Left cardiac atrium (tissue), 4 donors: ENCODE results near the gene COL4A2. TPM values are rescaled to one million over a fixed set of nuclear protein-coding genes. Genes with fewer than 3 reads are reported as not detected.

Experiments used
- ATAC-seq, 2 donors: fragments of 200-7000 bp; cut with Tn5 transposase; one replicate each; pipeline ENCODE4 v1.9.1; 2020; ENCODE audit warnings: mild to moderate bottlenecking in 2 of 2, moderate library complexity in 2 of 2
- DNase-seq: peaks from one replicate; pipeline ENCODE4 v3.0.0-alpha.2; 2020
- intact Hi-C, 2 donors: fragments of 100-400 bp; cut with DNase I; formaldehyde crosslinking; loops; one replicate each; pipeline versions ENCODE4 v1.14.1 to v1.15.1; 2022 to 2023
- total RNA-seq, 2 donors: library from RNA; stranded (reverse); fragmentation: NEBNext Ultra II Directional; extraction: Animal tissue kit (Norgen Biotek cat#: 25700); gene quantifications; one replicate each; pipeline ENCODE4 v1.2.1, GENCODE V29; 2021
- donor health status: DM: no; HTN: yes; CAD: no.
- donor health status: DM: no; HTN: yes; CAD: no; lungs with severe emphysema.
- donor health status: DM: yes; HTN: yes; CAD: no.
- donor health status: Dilated cardiomyopathy.

COL4A2 gene
- total RNA-seq, 2 donors from 2014 or later = 176 to 384 TPM

DNA sequence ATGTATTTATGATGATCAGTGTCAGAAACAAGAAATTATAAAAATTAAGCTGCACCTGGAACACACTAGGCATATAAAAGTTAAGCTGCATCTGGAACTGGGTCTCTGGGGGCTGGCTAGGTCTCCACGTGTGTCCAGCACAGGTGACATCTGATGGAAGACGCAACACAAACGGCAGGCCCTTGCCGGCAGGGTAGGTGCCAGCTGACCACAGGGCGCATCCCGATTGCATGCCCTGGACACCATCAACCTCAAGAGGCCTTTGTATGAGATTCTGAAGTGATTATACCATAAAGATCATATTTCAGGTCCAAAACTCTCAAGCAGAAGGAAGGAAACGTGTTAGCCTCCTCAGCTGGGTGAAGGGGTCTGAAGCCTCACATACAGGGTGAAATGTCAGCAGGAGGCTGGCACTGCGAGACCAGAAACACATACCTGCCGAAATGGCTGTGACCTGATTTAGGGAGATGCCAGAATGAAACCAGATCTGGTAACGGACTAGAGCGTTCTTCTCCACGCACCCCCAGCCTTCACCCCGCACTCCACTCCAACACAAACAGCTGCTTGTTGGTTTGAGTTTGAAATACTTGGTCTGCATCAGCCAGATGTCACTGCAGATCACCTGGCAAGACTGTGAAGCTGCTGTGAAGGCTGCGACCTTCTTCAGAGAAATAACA, 37.4 kb upstream of the COL4A2 start:
- intact Hi-C loops = no loop called here
- no peak for DNase-seq
- ATAC-seq = no peak

DNA sequence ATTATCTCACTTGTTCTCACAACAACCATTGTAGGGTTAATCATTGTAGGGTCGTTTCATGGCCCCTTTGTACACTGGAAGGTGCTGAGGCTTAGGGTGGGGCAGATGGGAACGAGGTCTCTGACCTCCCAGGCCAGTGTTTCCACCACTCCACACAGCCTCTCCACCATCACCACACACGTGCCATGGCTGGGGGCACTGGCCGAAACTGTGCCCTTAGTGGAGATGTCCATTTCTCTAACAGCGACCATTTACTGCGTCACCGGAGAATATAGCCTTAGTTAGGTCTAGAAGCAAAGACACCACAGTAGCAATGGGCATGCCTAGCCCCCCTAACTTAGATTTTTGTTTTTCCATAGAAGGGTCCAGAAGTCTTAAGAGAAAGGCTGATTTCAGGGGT, 36.6 kb upstream of the COL4A2 start:
- DNase-seq (no peak), ATAC-seq (no peak)
- intact Hi-C loops = no loop called here

DNA sequence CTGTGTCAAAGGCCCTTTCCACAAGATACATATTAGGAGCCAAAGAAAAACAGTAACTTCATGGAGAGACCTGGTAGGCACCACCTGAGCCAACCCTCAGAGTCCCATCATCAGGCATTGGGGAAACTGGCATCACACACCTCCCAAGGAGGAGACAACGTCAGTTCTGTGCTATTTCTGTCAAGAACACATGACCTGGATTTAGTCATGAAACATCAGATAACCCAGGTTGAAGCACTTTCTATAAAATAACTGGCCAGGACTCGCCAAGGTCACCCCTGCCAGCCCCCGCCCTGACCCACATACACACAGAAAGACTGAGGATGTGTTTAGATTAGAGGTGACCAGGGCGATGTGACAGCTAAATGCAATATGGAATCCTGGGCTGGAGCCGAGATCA, 35.8 kb upstream of the COL4A2 start:
- intact Hi-C loops = no loop called here
- no peak for DNase-seq
- peak in 1 of 2 donors; percentile 35 for ATAC-seq

DNA sequence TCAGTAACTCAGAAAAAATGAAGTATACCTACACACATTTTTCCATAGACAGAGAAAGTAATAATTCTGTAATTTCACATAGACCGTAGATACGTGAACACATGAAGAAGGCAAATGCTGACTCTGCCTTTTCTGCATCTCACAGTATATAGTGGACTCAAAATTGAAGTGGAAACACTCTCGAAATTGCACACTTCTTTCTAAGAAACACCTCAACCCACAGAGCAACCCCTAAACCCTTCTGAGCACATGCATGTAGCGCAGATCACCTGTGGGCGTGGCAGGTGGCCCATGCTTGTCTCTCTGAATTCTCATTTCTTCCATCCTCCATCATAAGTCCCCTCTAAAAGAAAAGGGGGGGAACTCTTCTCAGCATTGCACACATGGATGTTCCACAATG, 34.9 kb upstream of the COL4A2 start:
- DNase-seq (no peak), ATAC-seq (no peak)
- intact Hi-C loops = no loop called here

DNA sequence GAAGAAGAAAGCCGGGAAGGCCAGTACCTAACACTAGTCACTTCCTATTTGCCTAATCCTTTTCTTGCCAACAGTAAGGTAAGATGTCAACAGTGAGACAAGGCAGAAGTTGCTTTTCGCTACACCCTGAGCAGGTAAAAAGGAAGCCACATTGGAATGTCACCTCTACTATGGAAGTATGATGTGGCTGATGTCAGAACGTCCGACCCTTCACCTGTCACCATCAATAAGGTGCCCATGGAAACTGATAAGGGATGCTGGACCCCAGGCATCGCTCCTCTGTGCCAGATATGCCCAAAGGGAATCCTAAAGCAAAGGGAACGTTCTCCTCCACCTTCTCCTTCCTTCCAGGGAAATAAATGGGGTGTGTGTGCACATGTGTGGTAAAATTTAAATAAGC, 34.4 kb upstream of the COL4A2 start:
- intact Hi-C loops = no loop called here
- DNase-seq (no peak), ATAC-seq (no peak)

DNA sequence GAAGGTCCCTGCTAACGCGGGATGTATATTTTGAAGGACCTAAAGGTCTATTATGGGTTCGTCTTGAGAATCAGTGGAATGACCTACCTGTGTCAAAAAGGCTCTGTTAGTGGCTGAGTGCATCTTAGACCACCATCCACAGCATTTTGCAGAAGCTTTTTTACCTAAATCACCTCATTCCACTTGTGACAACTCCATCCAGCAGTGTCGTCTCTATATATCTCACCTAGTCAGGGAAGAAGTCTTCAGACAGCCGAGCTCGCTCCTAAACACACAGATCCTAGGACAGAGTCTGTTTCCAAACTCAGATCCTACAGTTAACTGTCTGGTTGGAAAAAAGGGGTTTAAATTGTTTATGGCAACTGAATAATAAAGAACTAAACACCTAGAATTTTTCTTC, 33.8 kb upstream of the COL4A2 start:
- no peak for DNase-seq
- intact Hi-C loops = no loop called here
- ATAC-seq = no peak

DNA sequence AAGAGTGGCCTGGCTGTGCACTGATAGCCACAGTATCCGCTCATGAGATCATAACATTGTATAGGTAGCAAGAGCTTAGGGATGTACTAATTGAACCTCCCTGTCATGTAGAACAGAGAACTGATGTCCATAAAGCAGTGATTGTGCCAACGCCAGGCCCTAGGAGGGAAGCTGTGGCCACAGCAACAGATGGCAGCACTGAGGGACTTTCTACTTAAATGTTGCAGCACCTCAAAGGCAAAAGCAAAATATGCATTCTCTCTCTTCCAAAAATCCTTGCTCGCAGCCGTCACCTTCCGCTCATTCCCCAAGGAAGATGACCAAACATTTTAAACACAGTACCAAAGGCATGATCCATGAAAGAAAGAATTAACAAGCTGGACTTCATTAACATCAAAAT, 32.4 kb upstream of the COL4A2 start:
- intact Hi-C loops = no loop called here
- no peak for DNase-seq
- ATAC-seq = peak; percentile 16 to 49

DNA sequence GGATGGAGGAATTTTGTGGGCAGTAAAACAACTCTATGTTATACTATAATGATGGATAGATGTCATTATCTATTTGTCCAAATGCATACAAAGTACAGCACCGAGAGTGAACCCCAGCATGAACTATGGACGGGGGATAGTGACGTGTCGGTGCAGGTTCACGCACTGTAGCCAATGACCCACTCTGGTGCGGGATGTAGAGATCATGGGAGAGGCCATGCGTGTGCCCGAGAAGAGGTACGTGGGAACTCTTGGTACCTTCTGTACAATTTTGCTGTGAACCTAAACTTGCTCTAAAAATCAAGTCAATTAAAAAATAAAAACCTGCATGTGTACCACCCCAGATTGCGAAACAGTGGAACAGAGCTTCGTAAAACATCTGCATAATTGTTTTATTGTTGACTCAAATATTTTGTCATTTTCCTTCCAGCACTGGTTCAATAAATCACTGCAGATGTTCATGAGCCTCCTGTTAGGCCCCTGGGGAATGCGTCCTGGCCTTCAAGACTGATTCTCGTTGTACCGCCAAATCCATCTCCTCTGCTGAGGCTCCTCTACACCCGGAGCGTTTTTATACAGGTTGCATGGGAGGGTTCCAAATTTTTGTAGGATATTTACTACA, 31.0 kb upstream of the COL4A2 start:
- ATAC-seq (peak in 1 of 2 donors; percentile 25), DNase-seq (no peak)
- intact Hi-C loops = no loop called here

DNA sequence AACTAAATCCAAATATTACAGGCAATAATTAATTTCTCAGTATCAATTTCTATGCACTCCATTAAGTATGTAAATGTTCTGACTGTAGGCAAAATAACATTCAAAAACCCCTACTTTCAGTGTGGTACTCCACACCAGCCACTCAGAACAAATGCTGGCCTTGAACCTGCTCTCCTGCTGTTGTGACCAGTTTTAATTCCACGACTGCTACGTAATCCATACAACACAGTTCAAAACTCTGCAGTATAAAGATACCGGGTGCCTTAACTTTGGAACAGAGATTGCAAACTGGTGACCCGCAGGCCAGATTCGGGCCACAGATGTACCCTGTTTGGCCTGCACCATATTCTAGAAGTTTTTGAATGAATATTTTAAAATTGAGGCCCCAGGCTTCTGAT, 30.5 kb upstream of the COL4A2 start:
- ATAC-seq (peak in 1 of 2 donors; percentile 48), DNase-seq (no peak)
- intact Hi-C loops = no loop called here

DNA sequence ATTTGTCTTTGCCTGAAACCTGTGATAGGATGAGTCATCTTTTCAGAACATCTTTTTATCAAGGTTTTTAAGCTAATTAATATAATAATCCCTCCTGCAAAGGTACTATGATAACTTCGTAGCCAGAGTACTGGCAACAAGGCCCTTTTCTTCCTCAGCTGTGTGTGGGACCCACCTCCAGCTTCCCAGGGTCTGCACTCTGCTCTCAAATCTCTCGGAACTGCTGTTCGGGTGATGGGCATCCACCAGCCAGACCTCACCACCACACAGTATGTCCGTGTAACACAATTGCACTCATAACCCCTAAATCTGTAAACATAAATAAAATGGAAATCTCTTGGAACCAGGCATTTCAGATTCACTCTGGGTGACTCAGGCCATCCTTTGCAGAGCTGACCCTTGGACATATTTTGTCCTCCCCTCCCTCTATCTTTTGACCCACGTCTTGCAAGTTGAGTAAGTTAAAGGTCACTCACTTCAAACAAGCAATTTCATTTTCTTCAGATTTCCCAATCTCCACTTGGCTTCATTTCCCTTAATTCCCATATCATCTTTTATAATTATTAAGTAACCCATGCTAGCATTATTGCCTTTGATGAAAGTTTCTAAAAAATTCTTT, 29.6 kb upstream of the COL4A2 start:
- ATAC-seq (peak in 1 of 2 donors; percentile 45), DNase-seq (no peak)
- intact Hi-C loops = no loop called here

DNA sequence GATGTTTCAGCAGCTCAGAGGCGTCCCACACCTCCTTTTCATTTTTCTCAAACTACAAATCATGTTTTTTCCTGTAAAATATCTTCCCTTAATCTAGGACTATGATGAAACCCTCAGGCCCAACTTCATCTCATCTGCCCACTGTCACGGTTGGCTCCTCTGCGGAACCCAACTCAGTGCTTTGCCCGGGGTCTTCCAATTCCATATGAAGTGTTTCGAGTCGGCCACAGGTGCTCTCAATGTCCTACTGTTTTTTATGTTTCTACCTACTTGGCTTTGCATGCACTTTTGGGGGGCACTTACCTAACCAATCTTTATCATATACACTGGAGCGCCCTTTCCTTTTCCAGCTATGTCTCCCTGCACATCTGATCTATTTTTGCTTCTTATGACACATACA, 28.2 kb upstream of the COL4A2 start:
- intact Hi-C loops = no loop called here
- DNase-seq (no peak), ATAC-seq (no peak)

DNA sequence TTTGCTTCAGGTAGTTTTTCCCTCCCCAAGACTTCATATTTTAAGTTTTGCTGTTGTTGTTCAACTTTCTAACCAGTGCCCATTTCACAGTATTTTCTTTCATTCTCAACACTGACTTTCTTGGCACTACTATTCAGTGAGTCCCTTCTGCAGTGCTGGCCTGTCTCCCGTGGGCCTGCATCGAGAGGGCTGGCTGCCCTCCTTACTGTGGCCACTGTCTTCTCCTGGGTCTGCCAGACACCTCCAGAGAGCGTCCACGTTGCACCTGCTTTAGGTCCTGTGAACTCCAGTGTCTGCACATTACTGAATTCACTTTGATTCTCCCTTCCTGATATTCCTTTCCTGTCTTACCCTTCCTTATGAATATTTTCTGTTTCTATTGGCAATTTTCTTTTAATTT, 27.4 kb upstream of the COL4A2 start:
- ATAC-seq (no peak), DNase-seq (no peak)
- intact Hi-C loops = no loop called here

DNA sequence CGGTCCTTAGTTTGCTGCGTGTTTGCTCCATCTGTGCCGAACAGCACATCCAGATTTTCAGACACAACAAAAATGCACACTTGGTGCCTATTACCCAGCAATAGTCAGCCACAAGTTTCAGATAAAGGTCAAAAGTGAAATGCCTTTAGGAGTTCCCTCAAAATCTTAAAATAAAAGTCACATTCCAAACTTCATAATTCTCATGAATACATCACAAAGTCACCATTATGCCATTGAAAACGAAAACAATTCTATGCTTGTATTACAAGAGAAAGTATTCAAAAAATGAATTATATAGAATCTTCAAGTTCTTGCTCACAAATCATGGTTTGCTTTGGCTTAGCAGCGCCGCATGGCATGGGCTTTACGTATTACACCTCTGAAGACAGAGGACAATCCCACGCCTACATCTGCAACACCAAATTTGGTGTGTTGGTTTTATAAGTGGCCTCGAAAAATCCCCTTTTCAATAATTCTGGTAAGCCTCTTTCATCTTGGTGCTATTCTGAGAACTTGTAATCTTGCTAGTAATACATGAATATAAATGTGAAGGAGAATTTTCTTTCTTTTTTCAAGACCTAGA, 26.8 kb upstream of the COL4A2 start:
- no peak for ATAC-seq
- no peak for DNase-seq
- intact Hi-C loops = no loop called here

DNA sequence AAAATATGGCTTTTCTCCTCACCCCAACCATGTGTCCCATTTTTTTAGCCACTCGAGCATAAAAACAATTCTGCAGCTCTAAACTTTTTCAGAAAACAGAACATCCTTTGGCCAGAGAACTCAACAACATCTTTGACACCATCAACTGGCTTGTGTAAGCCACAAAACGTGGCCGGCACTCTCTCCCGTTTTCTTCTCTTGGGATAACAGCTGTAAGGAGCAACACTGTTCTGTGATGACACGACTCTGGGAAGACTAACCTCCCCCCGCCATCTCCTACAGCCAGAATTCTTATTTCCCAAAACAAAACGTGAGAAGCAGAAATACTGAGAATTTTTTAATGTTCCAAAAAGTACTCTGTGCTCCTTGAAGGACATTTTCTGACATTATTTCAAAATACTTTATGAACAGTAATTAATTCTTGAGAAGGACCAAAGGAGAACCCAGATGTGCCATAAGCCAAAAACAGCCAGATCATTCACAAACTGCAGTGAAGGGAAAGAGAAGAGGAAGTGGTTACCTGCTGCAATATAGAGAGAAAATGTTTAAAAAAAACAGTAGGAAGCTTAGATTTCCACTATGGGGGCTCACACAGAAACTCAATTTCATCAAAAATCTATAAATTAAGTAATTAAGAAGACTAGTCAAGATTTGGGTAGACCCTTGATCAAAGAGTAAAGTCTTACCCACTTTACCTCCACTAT, 25.9 kb upstream of the COL4A2 start:
- intact Hi-C loops = no loop called here
- DNase-seq = no peak
- peak in 1 of 2 donors; percentile 60 for ATAC-seq

DNA sequence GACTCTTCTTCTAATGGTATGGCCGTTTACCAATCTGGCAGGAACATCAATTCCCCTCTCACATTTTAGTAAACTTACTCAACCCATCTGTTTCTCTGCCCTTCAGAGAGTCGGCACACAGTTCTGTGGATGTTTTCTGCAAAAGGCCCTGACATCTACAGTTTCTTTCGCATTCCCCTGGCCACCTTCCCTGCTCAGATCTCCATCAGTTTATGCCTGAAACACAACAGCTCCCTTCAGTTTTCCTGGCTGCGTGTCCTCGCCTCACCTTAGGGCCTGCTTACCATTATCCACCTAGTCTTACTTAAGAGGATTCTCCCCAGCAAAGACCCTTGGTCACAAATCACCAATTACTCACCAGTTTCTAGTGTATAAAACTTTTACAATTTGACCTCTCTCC, 25.3 kb upstream of the COL4A2 start:
- no peak for DNase-seq

DNA sequence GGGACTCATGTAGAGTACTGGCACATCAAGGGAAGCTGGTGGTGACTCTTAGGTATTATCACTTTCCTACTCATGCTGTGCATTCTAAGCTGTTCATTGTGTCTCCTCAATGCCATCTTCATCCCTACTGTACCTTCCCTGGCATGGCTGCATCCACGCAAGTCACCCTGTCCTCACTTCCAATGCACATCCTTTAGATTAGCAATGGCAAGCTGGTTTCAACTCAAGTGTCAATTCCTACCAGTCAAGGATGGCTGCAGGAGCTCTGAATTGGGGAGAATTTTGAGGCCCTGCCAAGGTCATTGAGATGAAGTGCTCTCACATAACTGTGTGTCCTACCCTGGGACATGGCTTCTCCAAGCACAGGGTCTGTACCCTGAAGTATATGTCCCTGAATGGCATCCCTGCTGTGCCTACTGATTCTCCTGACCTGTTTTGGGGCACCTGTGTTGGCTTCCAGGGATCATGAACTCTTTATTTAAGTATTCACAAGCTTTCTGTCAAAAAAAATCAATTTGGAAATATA, 24.7 kb upstream of the COL4A2 start:
- intact Hi-C loops = no loop called here
- DNase-seq = no peak
- no peak for ATAC-seq

More for the DNA sequence above, 25.3 kb upstream of the COL4A2 start:
- intact Hi-C loops = no loop called here
- ATAC-seq = no peak

DNA sequence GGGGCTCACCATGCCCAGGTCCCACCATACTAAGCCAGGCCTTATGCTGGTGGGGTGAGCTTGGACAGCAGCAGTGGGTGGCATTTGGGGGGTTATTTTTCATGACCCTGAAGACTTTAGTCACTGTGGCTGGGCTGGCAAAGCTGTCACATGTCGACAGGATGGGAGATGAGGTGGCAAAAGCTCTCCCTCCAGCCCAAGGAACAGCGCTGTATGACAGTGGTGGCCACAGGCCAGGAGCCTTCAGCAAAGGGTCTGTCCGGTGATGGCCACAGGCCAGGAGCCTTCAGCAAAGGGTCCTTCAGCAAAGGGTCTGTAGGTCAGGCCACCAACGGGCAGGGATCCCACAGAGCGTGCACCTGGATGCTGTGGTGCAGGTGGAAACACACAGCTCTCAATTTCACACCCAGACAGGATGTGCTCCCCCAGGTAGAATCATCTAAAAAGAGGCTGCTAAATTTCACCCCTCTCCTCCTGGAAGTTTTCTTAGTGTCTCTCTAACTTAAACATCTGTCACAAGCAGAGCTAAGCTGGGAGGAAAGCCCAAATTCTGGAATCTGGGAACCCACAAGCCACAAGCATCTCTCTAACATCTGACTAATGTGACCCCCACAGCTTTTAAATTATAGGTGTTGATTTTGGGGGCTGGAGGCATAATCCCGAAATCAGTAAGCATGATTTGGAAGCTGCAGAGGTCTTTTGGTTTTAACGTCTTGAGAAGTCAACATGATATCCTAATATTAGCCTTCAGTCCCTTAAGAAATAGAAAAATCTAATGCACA, 23.2 kb upstream of the COL4A2 start:
- DNase-seq = no peak
- intact Hi-C loops = no loop called here
- ATAC-seq = no peak

DNA sequence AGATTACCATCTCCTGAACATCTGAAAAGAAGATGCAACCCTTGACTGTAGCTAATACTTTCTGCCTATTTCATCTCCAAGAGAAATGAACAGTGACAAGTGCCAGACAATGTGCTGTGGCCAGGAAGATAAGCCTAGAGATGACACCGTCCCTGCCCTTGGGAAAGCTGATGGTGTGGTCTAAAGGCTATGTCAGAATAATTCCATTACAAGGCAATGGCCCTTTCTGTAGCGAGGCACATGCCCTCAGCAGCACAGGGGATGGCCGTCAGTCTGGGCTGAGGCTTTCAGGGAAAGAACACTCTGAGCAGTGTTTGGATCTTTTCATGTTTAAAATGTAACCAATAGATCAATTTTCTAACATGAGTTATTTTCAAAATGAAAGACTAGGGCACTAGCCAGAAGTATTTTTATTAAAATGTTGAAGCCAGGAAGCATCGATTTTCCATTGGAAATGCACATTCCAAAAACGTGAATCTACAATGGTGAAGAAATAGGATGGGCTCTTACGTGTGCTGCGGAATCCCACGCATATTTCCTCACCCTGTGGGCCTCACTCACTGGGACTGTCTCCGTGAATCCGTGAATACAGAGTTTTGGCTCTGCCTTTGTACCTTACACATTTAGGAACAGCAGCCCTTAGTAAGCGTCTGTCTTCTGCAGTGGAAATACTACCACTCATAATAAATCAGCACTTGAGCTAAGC, 22.2 kb upstream of the COL4A2 start:
- intact Hi-C loops = no loop called here
- peak in 1 of 2 donors; percentile 8 for ATAC-seq
- no peak for DNase-seq
